Measurements from ENCODE around the gene ZNF226. TPM values are rescaled to one million over a fixed set of nuclear protein-coding genes. Genes with fewer than 3 reads are reported as not detected.
"Not testable (repeated sequence)": the region's sequence is repeated elsewhere in the genome, so short reads cannot be mapped to it uniquely, and the experiment has no call there.

ZNF226 gene
- total RNA-seq, 1 donor from 2014 or later: 34.3 TPM

DNA sequence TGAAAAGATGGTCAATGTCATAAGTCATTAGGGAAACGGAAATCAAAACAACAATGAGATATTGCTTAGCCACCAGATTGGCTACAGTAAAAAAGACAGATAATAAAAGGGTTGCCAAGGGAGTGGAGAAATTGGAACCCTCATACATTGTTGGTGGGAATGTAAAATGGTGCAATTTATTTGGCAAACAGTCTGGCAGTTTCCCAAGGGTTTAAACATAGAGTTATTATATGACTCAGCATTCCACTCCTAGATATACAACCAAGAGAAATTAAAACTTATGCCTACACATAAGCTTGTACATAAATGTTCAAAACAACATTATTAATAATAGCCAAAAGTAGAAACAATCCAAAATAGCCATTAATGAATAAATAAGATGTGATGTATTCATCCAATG is 37.6 kb downstream of the ZNF226 start:
- Mint-ChIP-seq H3K27me3 (ENCODE audit: insufficient read depth, low read depth) (peaks cover 4% of the 10 kb centered on the region), H3K4me3 (no peak overlapping the region), H3K36me3 (peaks cover 3% of the 10 kb centered on the region), H3K27ac (no peak overlapping the region), H3K9me3 (peaks cover 10% of the 10 kb centered on the region), H3K4me1 (peaks cover 3% of the 10 kb centered on the region)
- Histone ChIP-seq H3K9me3 (ENCODE audit: low read depth) (peaks cover 5% of the 10 kb centered on the region), H3K79me2 (ENCODE audit: low read depth) (no peaks in the 10 kb centered on the region), H3K4me3 (no peak overlapping the region), H4K20me1 (ENCODE audit: low read depth) (no peaks in the 10 kb centered on the region), H2AFZ (replicated peaks) (no peak overlapping the region), H3K27ac (no peak overlapping the region), H3F3A (ENCODE audit: low read depth) (peaks cover 1% of the 10 kb centered on the region), H3K4me2 (no peak overlapping the region), H3K36me3 (no peaks in the 10 kb centered on the region), H3K9ac (no peak overlapping the region), H3K4me1 (no peaks in the 10 kb centered on the region), H3K27me3 (peaks cover 30% of the 10 kb centered on the region)
- no peak for DNase-seq (ENCODE audit: low spot score)
- TF ChIP-seq, protein P1, sequence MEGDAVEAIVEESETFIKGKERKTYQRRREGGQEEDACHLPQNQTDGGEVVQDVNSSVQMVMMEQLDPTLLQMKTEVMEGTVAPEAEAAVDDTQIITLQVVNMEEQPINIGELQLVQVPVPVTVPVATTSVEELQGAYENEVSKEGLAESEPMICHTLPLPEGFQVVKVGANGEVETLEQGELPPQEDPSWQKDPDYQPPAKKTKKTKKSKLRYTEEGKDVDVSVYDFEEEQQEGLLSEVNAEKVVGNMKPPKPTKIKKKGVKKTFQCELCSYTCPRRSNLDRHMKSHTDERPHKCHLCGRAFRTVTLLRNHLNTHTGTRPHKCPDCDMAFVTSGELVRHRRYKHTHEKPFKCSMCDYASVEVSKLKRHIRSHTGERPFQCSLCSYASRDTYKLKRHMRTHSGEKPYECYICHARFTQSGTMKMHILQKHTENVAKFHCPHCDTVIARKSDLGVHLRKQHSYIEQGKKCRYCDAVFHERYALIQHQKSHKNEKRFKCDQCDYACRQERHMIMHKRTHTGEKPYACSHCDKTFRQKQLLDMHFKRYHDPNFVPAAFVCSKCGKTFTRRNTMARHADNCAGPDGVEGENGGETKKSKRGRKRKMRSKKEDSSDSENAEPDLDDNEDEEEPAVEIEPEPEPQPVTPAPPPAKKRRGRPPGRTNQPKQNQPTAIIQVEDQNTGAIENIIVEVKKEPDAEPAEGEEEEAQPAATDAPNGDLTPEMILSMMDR (IDR thresholded peaks at IDR 0.05): no peak
- TF ChIP-seq EZH2phosphoT487 (IDR thresholded peaks at IDR 0.05): no peak

DNA sequence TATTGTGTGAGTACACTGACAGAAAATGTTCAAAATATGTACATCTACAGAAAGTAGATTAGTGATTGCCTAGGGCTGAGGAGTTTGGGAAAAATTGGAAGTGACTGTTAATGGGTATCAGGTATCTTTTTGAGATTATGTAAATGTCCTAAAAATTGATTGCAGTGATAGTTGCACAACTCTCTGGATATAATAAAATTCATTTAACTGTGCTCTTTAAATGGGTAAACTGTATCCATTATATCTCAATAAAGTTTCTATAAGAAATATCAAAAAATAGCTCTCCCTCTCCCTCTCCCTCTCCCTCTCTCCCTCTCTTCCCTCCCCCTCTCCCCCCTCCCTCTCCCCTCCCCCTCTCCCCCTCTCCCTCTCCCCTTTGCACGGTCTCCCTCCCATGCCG is 38.1 kb downstream of the ZNF226 start:
- no peaks in the 10 kb centered on the region for H3K36me3 ChIP-seq
- no peak overlapping the region for H3K4me2 ChIP-seq
- H3K27ac Mint-ChIP-seq: no peak overlapping the region
- peaks cover 5% of the 10 kb centered on the region for H3K9me3 ChIP-seq (ENCODE audit: low read depth)
- peaks cover 10% of the 10 kb centered on the region for H3K9me3 Mint-ChIP-seq
- H3K27me3 ChIP-seq: peaks cover 30% of the 10 kb centered on the region
- no peak for DNase-seq (ENCODE audit: low spot score)
- H3K36me3 Mint-ChIP-seq: peaks cover 3% of the 10 kb centered on the region
- H3K4me1 Mint-ChIP-seq: peaks cover 3% of the 10 kb centered on the region
- H3K4me3 Mint-ChIP-seq: no peak overlapping the region
- TF ChIP-seq EZH2phosphoT487 (IDR thresholded peaks at IDR 0.05): no peak
- TF ChIP-seq, protein P1 (IDR thresholded peaks at IDR 0.05): no peak
- TF ChIP-seq EZH2 (IDR thresholded peaks at IDR 0.05): no peak
- H3K4me3 ChIP-seq: no peak overlapping the region
- H3K27ac ChIP-seq: no peak overlapping the region
- H4K20me1 ChIP-seq (ENCODE audit: low read depth): no peaks in the 10 kb centered on the region
- H3K4me1 ChIP-seq: no peaks in the 10 kb centered on the region
- no peak overlapping the region for H3K9ac ChIP-seq
- H3K27me3 Mint-ChIP-seq (ENCODE audit: insufficient read depth, low read depth): peaks cover 4% of the 10 kb centered on the region
- H3F3A ChIP-seq (ENCODE audit: low read depth): peaks cover 4% of the 10 kb centered on the region
- H3K79me2 ChIP-seq (ENCODE audit: low read depth): no peaks in the 10 kb centered on the region
- no peak overlapping the region for H2AFZ ChIP-seq (replicated peaks)

- not testable (repeated sequence) for DNase-seq (ENCODE audit: low spot score); H4K20me1 ChIP-seq (ENCODE audit: low read depth); H3K36me3 Mint-ChIP-seq; H3K9me3 ChIP-seq (ENCODE audit: low read depth); H3F3A ChIP-seq (ENCODE audit: low read depth); H3K27me3 Mint-ChIP-seq (ENCODE audit: insufficient read depth, low read depth); H3K27ac Mint-ChIP-seq; H3K36me3 ChIP-seq; H3K4me3 Mint-ChIP-seq; H3K4me2 ChIP-seq; H3K27ac ChIP-seq; H3K9ac ChIP-seq; H3K4me1 Mint-ChIP-seq; H3K79me2 ChIP-seq (ENCODE audit: low read depth); H3K4me1 ChIP-seq; H3K4me3 ChIP-seq; H2AFZ ChIP-seq (replicated peaks)
- peaks cover 30% of the 10 kb centered on the region for H3K27me3 ChIP-seq
- H3K9me3 Mint-ChIP-seq: peaks cover 10% of the 10 kb centered on the region
Observed at GRCh38 chr19:44203877-44204276, 39.0 kb downstream of the ZNF226 start.

DNA sequence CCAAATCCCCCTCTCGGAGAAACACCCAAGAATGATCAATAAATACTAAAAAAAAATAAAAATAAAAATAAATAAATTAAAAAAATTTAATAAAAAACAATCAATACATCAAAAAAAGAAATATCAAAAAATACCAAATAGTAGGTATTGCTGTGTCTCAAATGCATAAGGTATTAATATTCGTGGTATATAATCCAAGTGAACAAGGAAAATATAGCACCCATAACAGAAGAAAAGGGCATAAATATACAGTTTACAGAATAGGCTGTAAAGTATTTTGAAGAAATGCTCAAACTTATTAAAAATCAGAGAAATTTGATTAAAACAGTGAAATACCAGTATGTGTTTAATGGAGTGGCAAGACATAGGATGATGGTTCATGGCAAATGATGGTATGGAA is 39.9 kb downstream of the ZNF226 start:
- H3K4me1 ChIP-seq: no peaks in the 10 kb centered on the region
- Mint-ChIP-seq H3K27me3 (ENCODE audit: insufficient read depth, low read depth) (peaks cover 5% of the 10 kb centered on the region), H3K27ac (no peak overlapping the region), H3K4me1 (peaks cover 6% of the 10 kb centered on the region), H3K9me3 (peaks cover 10% of the 10 kb centered on the region), H3K4me3 (no peak overlapping the region), H3K36me3 (peaks cover 2% of the 10 kb centered on the region)
- H3K4me2 ChIP-seq: no peak overlapping the region
- no peaks in the 10 kb centered on the region for H4K20me1 ChIP-seq (ENCODE audit: low read depth)
- H3K9ac ChIP-seq: no peak overlapping the region
- H3K27me3 ChIP-seq: peaks cover 30% of the 10 kb centered on the region
- peaks cover 4% of the 10 kb centered on the region for H3F3A ChIP-seq (ENCODE audit: low read depth)
- peaks cover 5% of the 10 kb centered on the region for H3K9me3 ChIP-seq (ENCODE audit: low read depth)
- H3K27ac ChIP-seq: no peak overlapping the region
- H3K4me3 ChIP-seq: no peak overlapping the region
- no peak for DNase-seq (ENCODE audit: low spot score)
- no peak overlapping the region for H2AFZ ChIP-seq (replicated peaks)
- TF ChIP-seq, protein P1 (IDR thresholded peaks at IDR 0.05): no peak
- TF ChIP-seq EZH2phosphoT487 (IDR thresholded peaks at IDR 0.05): no peak
- TF ChIP-seq EZH2 (IDR thresholded peaks at IDR 0.05): no peak
- H3K36me3 ChIP-seq: no peaks in the 10 kb centered on the region
- no peaks in the 10 kb centered on the region for H3K79me2 ChIP-seq (ENCODE audit: low read depth)

All from neural progenitor cell (in vitro differentiated cells).